Activated T-cell treated with anti-CD3 and anti-CD28 coated beads, Interleukin-2, amount 50 U/mL, for 24 hours (primary cell): ENCODE results near the gene TUT4.

Source experiments
- DNase-seq: peaks from one replicate; pipeline ENCODE4 v3.0.0-alpha.2; 2020
- H3K27ac Mint-ChIP-seq: 2 replicates; pipeline ENCODE4 v1.8.0; 2020; ENCODE audit warnings: mild to moderate bottlenecking, mixed read lengths
- H3K27me3 Mint-ChIP-seq: 2 replicates; pipeline ENCODE4 v1.8.0; 2020; ENCODE audit warnings: mixed read lengths
- H3K36me3 Mint-ChIP-seq: 2 replicates; pipeline ENCODE4 v1.8.0; 2020; ENCODE audit warnings: low read depth, mixed read lengths
- H3K4me1 Mint-ChIP-seq: 2 replicates; pipeline ENCODE4 v1.8.0; 2020; ENCODE audit warnings: low read depth, mixed read lengths
- H3K4me3 Mint-ChIP-seq: 2 replicates; pipeline ENCODE4 v1.8.0; 2020; ENCODE audit warnings: mild to moderate bottlenecking, moderate library complexity, mixed read lengths
- H3K9me3 Mint-ChIP-seq: 2 replicates; pipeline ENCODE4 v1.8.0; 2020; ENCODE audit warnings: mixed read lengths

TUT4 gene

DNA sequence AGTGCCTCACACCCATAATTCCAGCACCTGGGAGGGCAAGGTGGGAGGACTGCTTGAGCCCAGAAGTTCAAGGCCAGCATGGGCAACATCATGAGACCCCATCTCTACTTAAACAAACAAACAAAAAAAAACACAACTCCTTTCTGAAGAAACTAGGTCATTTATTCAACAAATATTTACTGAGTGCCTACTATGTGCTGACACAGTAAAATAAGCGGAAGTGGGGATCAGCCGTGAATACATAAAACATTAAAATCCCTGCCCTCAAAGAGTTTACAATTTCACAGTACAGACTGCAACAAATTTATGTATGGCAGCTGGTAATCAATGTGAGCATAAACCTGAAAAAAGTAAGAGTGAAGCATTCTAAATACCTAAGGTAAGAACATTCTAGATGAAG lies 65.3 kb downstream of the TUT4 start:
- H3K9me3 Mint-ChIP-seq = no peaks in the 10 kb centered on the region
- H3K36me3 Mint-ChIP-seq = peaks cover 60% of the 10 kb centered on the region
- H3K27me3 Mint-ChIP-seq = no peaks in the 10 kb centered on the region
- no peak for DNase-seq
- H3K27ac Mint-ChIP-seq = peak overlapping the region; percentile 50
- H3K4me1 Mint-ChIP-seq = peaks cover 4% of the 10 kb centered on the region
- no peak overlapping the region for H3K4me3 Mint-ChIP-seq

DNA sequence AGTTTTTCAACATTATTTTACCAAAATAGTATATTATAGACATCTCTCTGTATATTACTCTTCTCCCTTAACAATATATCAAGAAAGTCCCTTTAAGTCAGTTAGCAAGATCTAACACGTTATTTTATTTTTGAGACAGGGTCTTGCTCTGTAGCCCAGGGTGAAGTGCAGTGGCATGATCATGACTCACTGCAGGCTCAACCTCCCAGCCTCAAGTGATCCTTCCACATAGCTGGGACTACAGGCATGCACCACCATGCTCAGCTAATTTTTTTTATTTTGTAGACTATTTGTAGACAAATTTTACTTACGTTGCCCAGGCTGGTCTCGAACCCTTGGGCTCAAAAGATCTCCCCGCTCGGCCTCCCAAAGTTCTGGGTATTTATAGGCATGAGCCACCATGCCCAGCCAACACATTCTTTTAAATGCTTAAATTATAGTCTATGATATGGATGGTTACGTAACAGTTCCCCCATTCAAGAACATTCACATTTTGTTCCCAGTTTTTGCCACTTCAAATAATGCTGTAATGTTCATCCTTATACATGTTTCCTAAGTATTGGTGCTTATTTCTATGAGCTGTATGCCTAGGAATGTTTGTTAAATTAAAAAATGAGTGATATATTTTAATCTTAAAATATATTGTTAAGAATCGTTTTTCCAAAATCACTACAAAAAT lies 70.4 kb downstream of the TUT4 start:
- no peak for DNase-seq
- no peaks in the 10 kb centered on the region for H3K27me3 Mint-ChIP-seq
- H3K4me1 Mint-ChIP-seq = no peaks in the 10 kb centered on the region
- H3K36me3 Mint-ChIP-seq = peaks cover 32% of the 10 kb centered on the region
- H3K27ac Mint-ChIP-seq = no peak overlapping the region
- H3K9me3 Mint-ChIP-seq = no peaks in the 10 kb centered on the region
- H3K4me3 Mint-ChIP-seq = no peak overlapping the region

DNA sequence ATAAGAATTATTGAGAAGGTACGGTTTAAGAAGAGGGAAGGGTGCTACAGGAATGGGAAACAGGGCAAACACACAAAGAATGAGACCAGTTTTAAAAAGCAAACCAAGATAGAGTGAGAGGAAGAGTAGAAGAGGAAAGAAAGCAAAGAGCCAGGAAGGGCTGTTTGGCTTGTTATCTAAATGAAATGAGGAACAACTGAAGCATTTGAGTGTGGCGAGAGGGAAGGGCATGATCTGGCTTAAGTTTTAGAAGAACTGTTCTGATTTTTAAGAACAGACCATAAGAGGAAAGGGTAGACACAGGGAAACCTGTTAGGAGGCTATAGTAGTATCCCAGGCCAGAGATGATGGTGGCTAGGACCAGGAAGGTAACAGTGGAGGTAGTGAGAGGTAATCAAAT lies 73.8 kb downstream of the TUT4 start:
- Mint-ChIP-seq H3K27ac (no peak overlapping the region), H3K4me3 (no peak overlapping the region), H3K27me3 (no peaks in the 10 kb centered on the region), H3K36me3 (peaks cover 36% of the 10 kb centered on the region), H3K4me1 (peaks cover 4% of the 10 kb centered on the region), H3K9me3 (no peaks in the 10 kb centered on the region)
- DNase-seq = no peak

DNA sequence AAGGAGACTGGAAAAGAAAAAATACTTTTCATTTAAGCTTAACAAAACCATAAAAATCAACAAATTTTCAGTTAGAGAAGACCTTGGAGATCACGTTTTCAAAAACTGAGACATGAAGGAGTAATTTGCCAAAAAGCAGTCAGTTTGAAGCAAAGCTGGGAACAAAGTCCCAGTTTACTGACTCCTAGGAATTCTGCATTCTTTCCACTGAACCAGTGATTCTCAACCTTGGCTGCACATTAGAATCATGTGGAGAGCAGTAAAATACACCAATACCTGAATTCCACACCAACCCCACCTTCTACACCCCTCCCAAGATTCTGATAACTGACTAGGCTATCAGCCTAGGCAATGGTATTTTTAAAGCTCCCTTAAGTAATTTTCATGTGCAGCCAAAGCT lies 75.0 kb downstream of the TUT4 start:
- peaks cover 10% of the 10 kb centered on the region for H3K4me1 Mint-ChIP-seq
- no peaks in the 10 kb centered on the region for H3K9me3 Mint-ChIP-seq
- no peak overlapping the region for H3K4me3 Mint-ChIP-seq
- DNase-seq = no peak
- no peak overlapping the region for H3K27ac Mint-ChIP-seq
- H3K36me3 Mint-ChIP-seq = peaks cover 43% of the 10 kb centered on the region
- H3K27me3 Mint-ChIP-seq = no peaks in the 10 kb centered on the region

DNA sequence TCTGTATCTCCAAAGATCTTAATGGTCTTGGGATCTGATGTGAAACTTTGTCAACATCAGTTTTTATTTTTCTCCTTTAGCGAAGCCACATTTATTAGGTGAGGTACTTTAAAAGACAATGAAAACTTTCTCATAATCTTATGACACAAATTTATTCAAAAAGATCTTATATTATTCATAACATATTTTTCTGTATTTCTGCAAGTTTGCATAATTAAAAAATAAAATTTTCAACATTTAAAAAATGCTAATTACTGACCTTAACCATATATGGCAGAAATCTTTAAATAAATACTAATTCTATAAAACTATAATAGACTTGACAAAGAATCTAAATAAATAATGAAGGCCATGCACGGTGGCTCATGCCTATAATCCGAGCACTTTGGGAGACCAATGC lies 75.9 kb downstream of the TUT4 start:
- Mint-ChIP-seq H3K27me3 (no peaks in the 10 kb centered on the region), H3K4me3 (no peak overlapping the region), H3K4me1 (peaks cover 11% of the 10 kb centered on the region), H3K36me3 (peaks cover 44% of the 10 kb centered on the region), H3K27ac (no peak overlapping the region), H3K9me3 (no peaks in the 10 kb centered on the region)
- no peak for DNase-seq

DNA sequence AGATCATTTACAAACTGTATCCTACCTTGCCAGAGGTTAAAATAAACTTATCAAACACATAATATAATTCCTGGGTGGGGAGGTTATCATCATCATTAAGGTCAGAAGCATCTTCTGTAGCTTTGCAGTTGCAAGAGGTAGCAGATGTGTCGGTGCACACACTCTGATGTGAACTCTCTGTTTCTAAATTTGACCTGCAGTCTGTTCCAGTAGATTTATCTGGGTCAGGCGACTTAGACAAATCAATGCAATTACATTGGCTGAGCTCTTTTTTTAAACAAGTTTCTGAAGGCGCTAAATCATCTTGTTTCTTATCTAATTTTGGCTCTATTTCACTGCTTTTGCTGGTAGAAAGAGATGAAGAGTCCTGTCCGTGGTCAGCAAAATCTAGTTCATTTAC lies 78.1 kb downstream of the TUT4 start:
- Mint-ChIP-seq H3K27me3 (no peaks in the 10 kb centered on the region), H3K4me1 (peaks cover 11% of the 10 kb centered on the region), H3K9me3 (no peaks in the 10 kb centered on the region), H3K4me3 (no peak overlapping the region), H3K36me3 (peaks cover 54% of the 10 kb centered on the region), H3K27ac (peak overlapping the region; percentile 38)
- DNase-seq = no peak

DNA sequence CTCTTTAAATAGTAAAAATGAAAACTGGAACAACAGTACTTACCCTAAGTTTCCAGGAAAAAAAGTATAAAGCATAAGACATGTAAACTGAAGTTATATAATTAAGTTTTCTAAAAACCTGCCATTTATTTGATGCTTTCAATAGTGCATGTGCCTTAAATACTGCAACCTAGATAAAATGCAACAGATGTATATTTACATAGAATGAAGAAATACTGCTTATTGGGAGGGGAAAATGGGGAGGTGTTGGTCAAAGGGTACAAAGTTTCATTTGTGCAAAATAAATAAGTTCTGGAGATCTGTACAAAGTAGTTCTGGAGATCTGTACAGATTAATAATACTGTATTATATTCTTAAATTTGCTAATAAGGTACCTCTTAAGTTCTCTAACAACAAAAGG lies 79.9 kb downstream of the TUT4 start:
- H3K27me3 Mint-ChIP-seq = no peaks in the 10 kb centered on the region
- peaks cover 62% of the 10 kb centered on the region for H3K36me3 Mint-ChIP-seq
- H3K4me1 Mint-ChIP-seq = peaks cover 11% of the 10 kb centered on the region
- no peaks in the 10 kb centered on the region for H3K9me3 Mint-ChIP-seq
- no peak overlapping the region for H3K27ac Mint-ChIP-seq
- H3K4me3 Mint-ChIP-seq = no peak overlapping the region
- no peak for DNase-seq

DNA sequence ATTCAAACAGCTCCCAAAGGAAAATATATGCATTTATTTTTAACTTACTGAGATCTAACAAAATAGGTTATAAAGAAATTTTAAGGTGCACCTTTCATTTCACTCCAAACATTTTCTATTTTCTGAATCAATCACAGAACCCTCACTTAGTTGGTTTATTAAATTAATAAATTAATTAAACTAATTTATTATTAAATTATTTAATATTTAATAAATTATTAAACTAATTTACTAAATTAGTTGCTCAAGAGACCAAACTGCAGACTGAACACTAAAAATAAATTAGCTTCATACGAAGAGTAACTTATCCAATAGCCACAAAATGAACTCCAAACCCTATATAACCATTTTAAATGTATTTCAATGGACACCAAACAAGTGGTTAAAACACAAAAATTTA lies 80.5 kb downstream of the TUT4 start:
- H3K27ac Mint-ChIP-seq = no peak overlapping the region
- no peaks in the 10 kb centered on the region for H3K9me3 Mint-ChIP-seq
- DNase-seq = no peak

DNA sequence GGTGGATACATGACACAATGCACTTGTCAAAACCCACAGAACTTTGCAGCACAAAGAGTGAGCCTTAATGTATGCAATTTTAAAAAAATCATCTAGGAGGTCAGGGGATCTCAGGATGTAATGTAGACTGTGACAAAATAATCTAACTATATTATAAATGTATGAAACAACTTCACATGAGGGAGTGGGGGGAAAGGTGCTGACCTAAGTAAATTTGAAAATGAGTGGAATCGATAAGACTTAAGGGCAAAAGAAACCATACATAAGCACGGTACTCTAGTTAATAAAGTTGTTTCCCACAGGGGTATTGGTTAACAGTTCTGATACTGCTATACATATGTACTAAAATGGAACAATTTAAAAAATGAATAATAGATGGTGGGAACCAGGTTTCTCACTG lies 83.8 kb downstream of the TUT4 start:
- no peak overlapping the region for H3K27ac Mint-ChIP-seq
- H3K9me3 Mint-ChIP-seq = no peaks in the 10 kb centered on the region
- peaks cover 46% of the 10 kb centered on the region for H3K36me3 Mint-ChIP-seq
- no peak overlapping the region for H3K4me3 Mint-ChIP-seq
- peaks cover 7% of the 10 kb centered on the region for H3K4me1 Mint-ChIP-seq
- H3K27me3 Mint-ChIP-seq = no peaks in the 10 kb centered on the region
- no peak for DNase-seq

More for the DNA sequence above, 80.5 kb downstream of the TUT4 start:
- H3K4me1 Mint-ChIP-seq = peaks cover 11% of the 10 kb centered on the region
- H3K36me3 Mint-ChIP-seq = peaks cover 56% of the 10 kb centered on the region
- H3K27me3 Mint-ChIP-seq = no peaks in the 10 kb centered on the region
- H3K4me3 Mint-ChIP-seq = no peak overlapping the region

DNA sequence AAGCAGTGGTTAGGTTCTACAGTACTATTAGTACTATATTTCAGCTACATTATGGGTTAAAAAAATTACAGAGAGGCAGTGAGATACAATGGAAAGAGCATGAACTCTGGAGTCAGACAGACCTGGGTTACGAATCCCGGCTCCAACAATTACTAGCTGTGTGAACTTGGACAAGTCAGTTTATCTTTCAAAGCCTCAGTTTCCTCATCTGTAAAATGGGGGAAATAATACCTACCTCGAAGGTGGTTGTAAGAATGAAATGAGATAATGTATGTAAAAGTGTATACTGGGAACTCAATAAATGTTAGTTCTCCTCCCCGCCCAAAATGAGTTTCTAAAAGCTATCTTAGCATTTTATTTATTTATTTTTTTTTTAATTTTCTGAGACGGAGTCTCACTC lies 89.0 kb downstream of the TUT4 start:
- Mint-ChIP-seq H3K4me3 (no peak overlapping the region), H3K36me3 (peaks cover 26% of the 10 kb centered on the region), H3K9me3 (no peaks in the 10 kb centered on the region), H3K27me3 (no peaks in the 10 kb centered on the region), H3K4me1 (no peaks in the 10 kb centered on the region), H3K27ac (no peak overlapping the region)
- no peak for DNase-seq

DNA sequence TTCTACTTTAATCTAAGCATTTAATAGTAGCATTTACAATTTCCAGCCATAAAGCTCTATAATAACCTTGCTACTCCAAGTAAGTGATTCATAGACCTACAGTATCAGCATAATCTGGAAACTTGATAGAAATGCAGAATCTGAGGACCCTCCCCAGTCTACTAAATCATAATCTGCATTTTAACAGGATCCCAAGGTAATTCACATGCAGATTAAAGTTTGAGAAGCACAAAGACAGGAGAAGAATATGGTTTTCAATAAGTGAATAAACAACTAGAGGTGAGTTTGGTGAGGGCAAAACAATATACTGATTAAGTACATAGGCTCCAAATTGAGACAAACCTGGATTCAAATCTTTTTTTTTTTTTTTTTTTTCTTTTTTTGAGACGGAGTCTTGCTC lies 91.1 kb downstream of the TUT4 start:
- no peak for DNase-seq
- H3K27ac Mint-ChIP-seq = no peak overlapping the region
- H3K36me3 Mint-ChIP-seq = peaks cover 35% of the 10 kb centered on the region
- H3K9me3 Mint-ChIP-seq = no peaks in the 10 kb centered on the region
- H3K4me3 Mint-ChIP-seq = no peak overlapping the region
- H3K27me3 Mint-ChIP-seq = no peaks in the 10 kb centered on the region
- H3K4me1 Mint-ChIP-seq = no peaks in the 10 kb centered on the region

DNA sequence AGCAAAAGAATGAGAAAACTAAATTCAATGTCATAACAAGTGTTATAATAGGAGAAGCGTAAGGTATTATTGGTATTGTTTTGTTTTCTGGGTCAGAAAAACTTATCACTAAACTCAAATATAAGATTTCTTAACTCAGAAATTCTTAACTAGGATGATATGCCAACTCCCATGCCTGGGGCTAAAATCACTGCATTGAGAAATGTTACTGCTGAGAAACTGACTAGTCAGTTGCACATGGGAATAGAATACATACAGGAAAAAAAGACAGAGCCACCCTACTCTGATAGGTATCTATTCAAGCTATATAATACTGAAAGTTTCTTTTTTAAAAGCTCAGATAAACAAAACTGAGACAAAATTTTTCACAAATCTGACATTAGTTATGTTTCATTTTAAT lies 92.2 kb downstream of the TUT4 start:
- Mint-ChIP-seq H3K27ac (no peak overlapping the region), H3K4me3 (no peak overlapping the region), H3K9me3 (no peaks in the 10 kb centered on the region), H3K27me3 (no peaks in the 10 kb centered on the region), H3K4me1 (no peaks in the 10 kb centered on the region), H3K36me3 (peaks cover 40% of the 10 kb centered on the region)
- no peak for DNase-seq

DNA sequence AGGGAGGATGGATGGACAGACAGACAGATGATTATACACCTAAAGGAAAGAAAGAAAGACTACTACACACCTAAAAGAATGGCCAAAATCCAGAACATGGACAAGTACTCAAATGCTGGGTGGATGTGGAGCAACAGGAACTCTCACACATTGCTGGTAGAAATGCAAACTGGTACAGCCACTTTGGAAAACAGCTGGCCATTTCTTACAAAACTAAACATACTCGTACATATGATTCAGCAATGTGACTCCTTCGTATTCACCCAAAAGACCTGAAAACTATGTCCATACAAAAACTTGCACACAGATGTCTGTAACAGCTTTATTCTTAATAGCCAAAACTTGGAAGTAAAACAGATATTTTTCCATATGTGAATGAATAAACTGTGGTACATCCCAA lies 97.2 kb downstream of the TUT4 start:
- H3K27ac Mint-ChIP-seq = no peak overlapping the region
- no peaks in the 10 kb centered on the region for H3K9me3 Mint-ChIP-seq
- no peak for DNase-seq
- no peak overlapping the region for H3K4me3 Mint-ChIP-seq
- no peaks in the 10 kb centered on the region for H3K4me1 Mint-ChIP-seq
- H3K36me3 Mint-ChIP-seq = peaks cover 58% of the 10 kb centered on the region
- H3K27me3 Mint-ChIP-seq = no peaks in the 10 kb centered on the region

DNA sequence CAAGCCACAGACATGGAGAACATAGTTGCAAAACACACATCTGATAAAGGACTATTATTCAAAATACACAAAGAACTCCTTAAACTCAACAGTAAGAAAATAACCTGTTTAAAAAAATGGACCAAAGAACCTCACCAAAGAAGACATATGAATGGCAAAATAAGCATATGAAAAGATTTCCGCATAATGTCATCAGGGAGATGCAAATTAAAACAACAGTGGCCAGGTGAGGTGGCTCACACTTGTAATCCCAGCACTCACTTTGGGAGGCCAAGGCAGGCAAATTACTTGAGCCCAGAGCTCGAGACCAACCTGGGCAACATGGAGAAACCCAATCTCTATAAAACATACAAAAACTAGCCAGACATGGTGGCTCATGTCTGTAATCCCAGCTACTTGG lies 98.1 kb downstream of the TUT4 start:
- no peak overlapping the region for H3K4me3 Mint-ChIP-seq
- DNase-seq = no peak
- peaks cover 58% of the 10 kb centered on the region for H3K36me3 Mint-ChIP-seq
- no peak overlapping the region for H3K27ac Mint-ChIP-seq
- no peaks in the 10 kb centered on the region for H3K4me1 Mint-ChIP-seq
- H3K9me3 Mint-ChIP-seq = no peaks in the 10 kb centered on the region
- no peaks in the 10 kb centered on the region for H3K27me3 Mint-ChIP-seq

DNA sequence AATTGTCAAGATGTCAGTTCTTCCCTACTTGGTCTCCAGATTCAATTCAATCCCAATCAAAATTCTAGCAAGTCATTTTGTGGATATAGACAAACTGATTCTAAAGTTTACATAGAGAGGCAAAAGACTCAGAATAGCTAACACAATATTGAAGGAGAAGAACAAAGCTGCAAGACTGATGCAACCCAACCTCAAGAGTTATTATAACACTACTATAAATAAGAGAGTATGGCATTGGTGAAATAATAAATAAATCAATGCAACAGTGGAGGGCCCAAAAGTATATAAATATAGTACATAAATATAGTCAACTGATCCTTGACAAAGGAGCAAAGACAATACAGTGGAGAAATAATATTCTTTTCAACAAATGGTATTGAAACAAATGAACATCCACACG lies 98.8 kb downstream of the TUT4 start:
- no peak for DNase-seq
- H3K4me3 Mint-ChIP-seq = no peak overlapping the region
- H3K27me3 Mint-ChIP-seq = no peaks in the 10 kb centered on the region
- H3K36me3 Mint-ChIP-seq = peaks cover 60% of the 10 kb centered on the region
- no peak overlapping the region for H3K27ac Mint-ChIP-seq
- H3K9me3 Mint-ChIP-seq = no peaks in the 10 kb centered on the region
- no peaks in the 10 kb centered on the region for H3K4me1 Mint-ChIP-seq

DNA sequence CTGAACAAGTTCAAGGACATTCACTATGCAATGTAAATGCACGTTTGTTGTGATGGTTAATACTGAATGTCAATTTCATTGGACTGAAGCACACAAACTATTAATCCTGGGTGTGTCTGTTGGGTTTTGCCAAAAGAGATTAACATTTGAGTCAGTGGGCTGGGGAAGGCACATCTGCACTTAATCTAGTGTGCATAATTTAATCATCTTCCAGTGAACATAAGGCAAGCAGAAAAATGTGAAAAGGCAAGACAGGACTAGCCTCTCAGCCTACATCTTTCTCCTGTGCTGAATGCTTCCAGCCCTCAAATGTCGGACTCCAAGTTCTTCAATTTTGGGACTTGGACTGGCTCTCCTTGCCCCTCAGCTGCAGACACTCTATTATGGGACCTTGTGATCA lies 108.4 kb downstream of the TUT4 start:
- Mint-ChIP-seq H3K27ac (no peak overlapping the region), H3K4me1 (no peaks in the 10 kb centered on the region), H3K36me3 (peaks cover 71% of the 10 kb centered on the region), H3K27me3 (no peaks in the 10 kb centered on the region), H3K4me3 (no peak overlapping the region), H3K9me3 (no peaks in the 10 kb centered on the region)
- DNase-seq = no peak
